MG63 (cell line): ENCODE measurements around the gene IGDCC3. TPM values are rescaled to one million over a fixed set of nuclear protein-coding genes. Genes with fewer than 3 reads are reported as not detected.

Experiments used
- DNase-seq: peaks from one replicate; pipeline ENCODE4 v3.0.0-alpha.2; 2020
- H3K27me3 ChIP-seq: fragments of 250-450 bp; sonication (Bioruptor Pico); 2 replicates; pipeline ENCODE4 v1.5.1; 2020; ENCODE audit warnings: mild to moderate bottlenecking, moderate library complexity
- H3K36me3 ChIP-seq: fragments of 250-450 bp; sonication (Bioruptor Pico); 2 replicates; pipeline ENCODE4 v1.5.1; 2020; ENCODE audit warnings: mild to moderate bottlenecking, moderate library complexity
- H3K4me3 ChIP-seq: fragments of 250-450 bp; sonication (Bioruptor Pico); 2 replicates; pipeline ENCODE4 v1.5.1; 2020; ENCODE audit warnings: mild to moderate bottlenecking, moderate library complexity
- H3K9me3 ChIP-seq: fragments of 250-450 bp; sonication (Bioruptor Pico); 2 replicates; pipeline ENCODE4 v1.5.1; 2020; ENCODE audit warnings: mild to moderate bottlenecking, moderate library complexity
- total RNA-seq: library from RNA; depleted of rRNA; stranded (reverse); fragments of >200 nt; shearing (Covaris generic); gene quantifications from 2 replicates; pipeline ENCODE4 v1.2.3, GENCODE V29; 2014; ENCODE audit warnings: low replicate concordance

The IGDCC3 gene
- total RNA-seq, 1 experiment from 2014 or later: not detected

DNA sequence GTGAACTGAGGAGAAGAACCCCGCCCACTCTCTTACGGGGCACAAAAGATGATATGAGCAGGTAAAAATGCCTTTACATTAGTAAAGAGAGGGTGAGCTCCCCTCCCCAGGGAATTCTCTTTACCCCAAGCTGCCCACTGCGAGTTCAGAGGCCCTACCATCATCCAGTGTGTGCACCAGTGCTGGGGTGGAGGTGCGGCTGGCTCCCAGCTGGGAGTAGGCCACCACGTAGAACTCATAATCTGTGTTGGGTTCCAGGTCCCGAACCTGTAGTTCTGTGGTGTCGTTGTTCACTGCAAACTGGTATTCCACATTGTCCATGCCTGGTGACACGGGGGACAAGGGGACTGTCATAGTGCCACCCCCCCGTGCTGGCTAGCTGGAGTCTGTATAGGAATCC is 17.1 kb upstream of the IGDCC3 start:
- no peak overlapping the region for H3K4me3 ChIP-seq
- DNase-seq: no peak
- H3K9me3 ChIP-seq: no peaks in the 10 kb centered on the region
- no peaks in the 10 kb centered on the region for H3K36me3 ChIP-seq
- H3K27me3 ChIP-seq: no peaks in the 10 kb centered on the region

DNA sequence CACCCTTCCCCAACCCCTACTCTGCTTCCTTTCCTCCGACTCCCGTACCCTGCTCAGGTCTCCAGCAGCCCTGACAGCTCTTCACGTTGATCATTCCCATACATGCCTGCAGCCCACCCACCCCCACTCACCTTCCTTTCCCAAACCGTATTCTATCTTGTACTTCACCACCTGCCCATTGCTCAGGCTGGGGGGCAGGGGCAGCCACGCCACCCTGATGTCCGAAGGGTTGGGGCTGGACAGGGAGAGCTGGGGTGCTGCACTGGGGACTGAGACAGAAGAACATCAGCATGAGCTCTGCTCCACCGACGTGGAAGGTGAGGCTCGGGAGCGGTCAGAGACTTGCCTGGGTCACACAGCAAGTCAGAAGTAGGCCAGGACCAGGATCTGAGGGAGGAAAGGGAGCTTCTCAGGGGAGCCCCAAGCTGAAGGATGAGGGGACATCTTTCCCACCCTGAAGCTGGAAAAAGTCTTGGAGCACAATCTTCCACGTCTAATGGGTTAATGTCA is 16.5 kb upstream of the IGDCC3 start:
- no peaks in the 10 kb centered on the region for H3K27me3 ChIP-seq
- no peaks in the 10 kb centered on the region for H3K9me3 ChIP-seq
- H3K36me3 ChIP-seq: no peaks in the 10 kb centered on the region
- no peak overlapping the region for H3K4me3 ChIP-seq
- no peak for DNase-seq

DNA sequence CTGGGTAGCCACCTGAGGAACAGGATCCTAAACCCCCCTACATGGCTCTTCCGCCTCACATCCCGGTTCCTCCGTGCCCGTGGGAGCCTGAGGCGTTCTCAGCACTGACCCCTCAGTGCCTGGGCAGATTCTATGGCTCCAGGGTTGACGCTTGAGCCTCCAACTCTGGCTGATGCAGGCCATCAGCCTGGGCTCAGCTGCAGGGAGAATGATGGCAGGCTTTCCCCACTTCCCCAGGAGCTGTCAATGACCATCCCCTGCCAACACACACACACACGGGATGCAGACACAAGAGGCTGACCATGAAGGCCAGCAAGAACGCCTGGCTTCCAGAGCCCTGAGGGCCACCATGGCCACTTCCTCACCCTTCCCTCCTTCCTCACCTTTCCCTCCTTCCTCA is 15.8 kb upstream of the IGDCC3 start:
- no peaks in the 10 kb centered on the region for H3K36me3 ChIP-seq

DNA sequence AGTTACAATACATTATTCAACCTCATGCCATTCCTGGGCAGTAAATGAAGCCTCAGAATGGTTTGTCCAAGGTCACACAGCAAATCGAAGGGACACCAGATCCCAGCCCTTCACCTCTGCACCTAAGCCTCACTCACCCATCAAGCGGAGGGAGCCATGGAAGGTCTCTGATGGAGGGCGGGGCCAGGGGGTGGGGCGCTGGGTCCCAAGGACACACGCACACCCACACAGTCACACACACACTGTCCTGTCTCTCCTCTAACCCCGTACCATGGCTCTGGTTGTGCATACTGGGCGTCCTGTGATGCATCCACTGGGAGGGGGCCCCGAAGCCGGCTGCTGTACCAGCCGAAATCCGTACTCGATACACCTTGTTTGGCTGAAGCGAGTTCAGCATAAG is 15.3 kb upstream of the IGDCC3 start:
- Histone ChIP-seq H3K4me3 (no peak overlapping the region), H3K36me3 (no peaks in the 10 kb centered on the region), H3K27me3 (no peaks in the 10 kb centered on the region), H3K9me3 (no peaks in the 10 kb centered on the region)
- no peak for DNase-seq

More for the DNA sequence above, 15.8 kb upstream of the IGDCC3 start:
- no peak for DNase-seq
- H3K9me3 ChIP-seq: no peaks in the 10 kb centered on the region
- H3K4me3 ChIP-seq: no peak overlapping the region
- no peaks in the 10 kb centered on the region for H3K27me3 ChIP-seq

DNA sequence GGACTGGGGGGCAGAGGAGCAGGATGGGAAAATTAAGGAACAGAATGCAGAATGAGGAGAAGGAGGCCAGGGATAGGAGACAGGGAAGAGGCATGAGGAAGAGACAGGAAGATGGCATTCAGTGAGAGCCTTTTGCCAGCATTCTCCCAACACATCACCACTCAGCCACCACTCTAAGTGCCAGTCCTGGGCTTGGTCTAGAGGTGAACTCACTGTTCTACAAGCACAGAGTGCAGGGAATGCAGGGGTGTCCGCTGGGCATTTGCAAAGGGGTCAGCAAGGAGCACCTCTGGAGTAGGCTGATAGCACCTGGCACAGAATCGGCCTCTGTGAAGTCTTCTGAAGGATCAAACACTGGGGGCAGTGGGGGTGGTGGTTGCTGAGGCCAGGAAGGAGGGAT is 14.6 kb upstream of the IGDCC3 start:
- Histone ChIP-seq H3K27me3 (no peaks in the 10 kb centered on the region), H3K9me3 (no peaks in the 10 kb centered on the region), H3K4me3 (no peak overlapping the region), H3K36me3 (no peaks in the 10 kb centered on the region)
- DNase-seq: no peak

DNA sequence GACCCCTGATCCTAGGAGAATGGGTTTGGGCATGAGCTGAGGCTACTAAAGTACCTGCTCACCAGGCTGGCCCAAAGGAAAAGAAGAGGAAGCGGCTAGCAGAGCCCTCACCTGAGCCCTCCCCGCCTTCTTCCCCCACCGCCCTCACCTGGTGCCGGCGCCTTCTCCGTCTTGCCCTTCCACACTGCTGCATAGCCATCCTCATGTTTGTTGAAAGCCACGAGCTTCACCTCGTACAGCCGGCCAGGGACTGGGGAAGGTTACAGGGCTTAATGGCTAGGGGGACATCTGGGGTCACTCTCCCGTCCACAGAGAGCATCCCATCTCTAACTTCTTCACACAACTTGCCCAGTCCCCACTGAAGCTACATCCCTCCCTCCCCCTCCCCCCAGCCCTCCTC is 13.9 kb upstream of the IGDCC3 start:
- DNase-seq: no peak
- H3K27me3 ChIP-seq: no peaks in the 10 kb centered on the region
- H3K9me3 ChIP-seq: no peaks in the 10 kb centered on the region
- no peaks in the 10 kb centered on the region for H3K36me3 ChIP-seq
- H3K4me3 ChIP-seq: no peak overlapping the region

DNA sequence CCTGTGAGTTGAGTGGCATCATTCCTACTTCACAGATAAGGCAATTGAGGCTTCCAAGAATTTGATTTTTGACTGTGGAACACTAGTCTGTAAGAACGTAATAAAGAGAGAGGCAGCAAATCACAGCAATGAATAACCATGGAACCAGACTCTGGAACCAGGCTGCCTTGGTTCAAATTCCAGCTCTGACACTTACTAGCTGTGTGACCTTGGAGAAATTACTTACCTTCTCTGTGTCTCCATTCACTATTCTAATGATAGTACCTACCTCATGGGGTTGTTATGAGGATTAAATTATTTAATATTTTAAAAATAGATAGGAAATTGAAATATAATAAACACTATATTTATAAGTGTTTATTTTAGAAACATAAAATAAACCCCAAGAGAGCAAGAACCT is 12.6 kb upstream of the IGDCC3 start:
- Histone ChIP-seq H3K27me3 (no peaks in the 10 kb centered on the region), H3K4me3 (no peak overlapping the region), H3K9me3 (no peaks in the 10 kb centered on the region), H3K36me3 (no peaks in the 10 kb centered on the region)
- DNase-seq: no peak

DNA sequence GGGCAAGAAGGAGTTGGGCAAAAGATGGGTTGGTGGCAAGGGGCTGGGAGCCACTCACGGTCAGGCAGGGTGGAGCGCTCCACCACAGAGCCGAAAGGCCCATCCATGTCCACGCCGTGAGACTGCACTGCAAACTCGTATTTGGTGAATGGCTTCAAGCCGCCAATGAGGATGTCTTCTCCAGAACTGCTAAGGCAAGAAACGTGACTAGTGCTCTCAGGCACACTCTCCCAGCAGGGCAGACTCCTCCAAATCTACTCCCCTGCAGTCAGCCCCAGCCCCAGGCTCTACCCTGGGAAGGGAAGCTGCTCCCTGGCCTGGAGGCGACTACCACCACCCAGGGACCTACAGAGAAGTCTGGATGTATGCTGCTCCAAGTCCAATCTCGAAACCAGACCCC is 11.4 kb upstream of the IGDCC3 start:
- H3K4me3 ChIP-seq: no peak overlapping the region
- H3K9me3 ChIP-seq: no peaks in the 10 kb centered on the region
- no peaks in the 10 kb centered on the region for H3K27me3 ChIP-seq
- no peak for DNase-seq
- H3K36me3 ChIP-seq: no peaks in the 10 kb centered on the region

DNA sequence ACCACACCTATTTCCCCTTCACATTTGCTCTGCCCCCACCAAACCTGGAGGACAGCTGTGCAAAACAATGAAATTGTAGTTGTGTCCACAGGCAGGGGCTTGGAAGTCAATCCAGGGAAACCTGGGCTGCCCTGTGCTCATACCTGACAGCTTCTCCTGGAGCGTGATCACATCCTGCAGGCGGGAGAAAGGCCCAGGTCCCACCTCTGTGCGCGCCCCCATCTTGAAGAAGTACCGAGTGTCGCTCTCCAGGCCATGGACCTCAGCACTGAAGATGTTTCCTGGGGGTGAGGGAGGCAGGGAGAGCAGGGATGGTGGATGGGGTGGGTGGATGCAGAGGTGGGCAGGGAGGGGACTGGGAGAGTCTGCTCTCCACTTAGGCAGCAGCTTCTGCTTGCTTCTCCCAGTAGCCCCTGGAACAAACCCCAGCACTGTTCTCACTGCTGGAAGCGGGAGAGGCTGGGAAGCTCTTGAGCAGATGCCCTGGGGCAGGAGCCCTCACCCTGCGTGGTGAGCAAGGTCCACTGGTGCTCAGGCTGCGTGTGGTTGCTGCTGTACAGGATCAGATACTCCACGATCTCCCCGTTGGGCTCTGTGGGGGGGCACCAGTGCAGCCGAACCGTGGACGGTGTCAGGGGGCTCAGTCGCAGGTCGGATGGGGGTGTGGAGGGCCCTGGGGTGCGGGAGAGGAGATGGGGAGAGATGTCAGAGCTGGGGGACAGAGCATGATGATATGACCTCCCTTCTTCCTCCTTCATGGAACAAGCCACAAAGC is 10.7 kb upstream of the IGDCC3 start:
- no peaks in the 10 kb centered on the region for H3K9me3 ChIP-seq
- no peaks in the 10 kb centered on the region for H3K27me3 ChIP-seq
- no peak overlapping the region for H3K4me3 ChIP-seq
- DNase-seq: no peak
- H3K36me3 ChIP-seq: no peaks in the 10 kb centered on the region

DNA sequence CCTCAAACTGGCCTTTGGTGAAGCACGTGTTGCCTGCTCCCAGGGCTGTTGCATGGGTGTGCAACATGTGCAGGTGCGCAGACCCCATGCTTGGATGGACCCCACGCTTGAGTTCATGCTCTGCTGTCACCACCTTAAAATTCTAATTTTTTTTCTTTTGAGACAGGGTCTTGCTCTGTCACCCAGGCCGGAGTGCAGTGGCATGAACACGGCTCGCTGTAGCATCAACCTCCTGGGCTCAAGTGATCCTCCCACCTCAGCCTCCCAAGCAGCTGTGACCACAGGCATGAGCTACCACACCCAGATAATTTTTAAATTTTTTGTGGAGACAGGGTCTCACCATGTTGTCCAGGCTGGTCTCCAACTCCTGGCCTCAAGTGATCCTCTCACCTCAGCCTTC is 9.1 kb upstream of the IGDCC3 start:
- no peaks in the 10 kb centered on the region for H3K9me3 ChIP-seq
- H3K27me3 ChIP-seq: no peaks in the 10 kb centered on the region
- no peaks in the 10 kb centered on the region for H3K36me3 ChIP-seq
- no peak overlapping the region for H3K4me3 ChIP-seq
- DNase-seq: no peak

DNA sequence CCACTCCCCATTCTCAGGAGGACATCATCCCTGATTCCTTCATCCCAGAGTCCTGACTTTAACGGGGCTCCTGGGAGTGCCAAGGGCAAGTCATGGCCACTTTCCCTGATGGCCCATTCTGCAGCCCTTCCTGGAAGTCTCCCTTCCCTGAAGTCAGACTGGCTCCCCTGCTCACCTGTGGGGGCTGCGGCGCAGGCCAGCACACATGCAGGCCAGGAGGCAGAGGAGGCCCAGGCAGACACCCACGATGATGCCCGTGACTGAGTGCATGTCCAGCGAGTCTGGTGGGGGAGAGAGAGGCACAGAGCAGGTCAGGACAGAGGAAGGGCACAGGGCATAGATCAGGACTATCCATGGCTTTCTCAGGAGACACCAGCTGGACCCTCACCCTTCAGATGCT is 8.6 kb upstream of the IGDCC3 start:
- DNase-seq: no peak
- H3K36me3 ChIP-seq: no peaks in the 10 kb centered on the region
- no peaks in the 10 kb centered on the region for H3K9me3 ChIP-seq
- H3K4me3 ChIP-seq: no peak overlapping the region
- no peaks in the 10 kb centered on the region for H3K27me3 ChIP-seq

DNA sequence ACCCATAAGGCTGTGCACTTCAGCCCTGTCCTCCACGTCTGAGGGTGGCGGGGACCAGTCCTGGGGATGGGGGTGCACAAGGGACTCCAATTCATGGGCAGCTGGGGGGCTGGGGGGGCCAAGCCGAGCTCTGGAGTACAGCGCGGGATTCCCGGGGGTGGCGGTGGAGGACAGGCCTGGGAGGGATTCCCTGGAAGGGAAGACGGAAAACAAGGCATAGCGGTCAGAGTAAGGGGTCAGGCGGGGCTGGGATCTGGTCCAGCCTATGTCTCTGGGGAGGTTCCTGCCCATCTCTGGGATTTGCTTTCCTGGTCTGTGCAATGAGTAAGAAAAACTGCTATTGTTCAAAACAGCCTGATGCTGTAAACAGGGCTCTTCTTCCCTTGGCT is 8.1 kb upstream of the IGDCC3 start:
- Histone ChIP-seq H3K27me3 (no peaks in the 10 kb centered on the region), H3K4me3 (no peak overlapping the region), H3K9me3 (no peaks in the 10 kb centered on the region), H3K36me3 (no peaks in the 10 kb centered on the region)
- no peak for DNase-seq

DNA sequence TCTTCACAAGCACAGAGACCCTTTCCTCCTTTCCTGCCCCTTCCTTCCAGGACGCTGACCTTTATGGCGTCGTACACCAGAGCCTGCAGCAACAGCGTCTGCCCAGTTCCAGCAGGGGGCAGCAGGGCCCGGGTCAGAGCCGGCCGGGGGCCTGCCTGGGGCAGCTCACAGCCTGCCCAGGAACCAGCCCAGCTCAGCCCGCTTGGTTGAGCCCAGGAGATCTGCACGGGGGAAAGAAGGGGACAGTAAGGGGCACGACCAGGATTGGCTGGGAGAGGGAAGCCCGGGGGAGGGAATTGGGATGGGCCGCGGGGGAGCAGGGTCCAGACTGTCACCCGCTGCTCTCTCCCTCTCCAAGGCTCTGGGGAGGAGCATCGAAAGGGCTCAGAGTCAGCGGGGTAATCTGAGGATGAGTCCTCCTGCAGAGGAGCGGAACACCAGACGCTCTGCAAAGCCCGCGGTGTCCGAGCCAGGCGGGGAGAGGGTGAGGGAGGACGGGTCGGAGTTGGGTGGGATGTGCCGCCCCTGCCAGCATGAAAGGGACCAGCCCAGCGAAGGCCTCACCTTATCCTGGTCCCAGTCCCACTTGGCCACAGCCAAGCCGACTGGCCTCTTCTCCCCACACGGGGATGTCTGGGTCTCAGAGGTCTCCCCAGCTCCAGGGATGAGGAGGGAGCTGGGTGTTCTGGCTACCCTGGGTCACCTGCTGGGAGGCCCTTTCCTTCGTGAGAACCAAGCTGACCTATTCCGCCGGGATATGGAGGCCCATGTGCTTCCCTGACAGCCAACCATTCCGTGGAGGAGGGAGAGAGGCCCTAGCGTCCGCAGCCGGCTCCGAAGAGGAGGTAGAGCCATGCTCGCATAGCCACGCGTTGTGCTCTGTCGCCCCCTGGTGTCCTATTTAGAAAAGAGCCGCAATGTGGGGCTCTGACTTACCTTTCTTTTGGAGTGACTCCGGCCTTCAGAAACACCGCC is 7.4 kb upstream of the IGDCC3 start:
- no peaks in the 10 kb centered on the region for H3K9me3 ChIP-seq
- no peaks in the 10 kb centered on the region for H3K27me3 ChIP-seq
- H3K36me3 ChIP-seq: no peaks in the 10 kb centered on the region
- H3K4me3 ChIP-seq: no peak overlapping the region
- DNase-seq: peak; percentile 70

DNA sequence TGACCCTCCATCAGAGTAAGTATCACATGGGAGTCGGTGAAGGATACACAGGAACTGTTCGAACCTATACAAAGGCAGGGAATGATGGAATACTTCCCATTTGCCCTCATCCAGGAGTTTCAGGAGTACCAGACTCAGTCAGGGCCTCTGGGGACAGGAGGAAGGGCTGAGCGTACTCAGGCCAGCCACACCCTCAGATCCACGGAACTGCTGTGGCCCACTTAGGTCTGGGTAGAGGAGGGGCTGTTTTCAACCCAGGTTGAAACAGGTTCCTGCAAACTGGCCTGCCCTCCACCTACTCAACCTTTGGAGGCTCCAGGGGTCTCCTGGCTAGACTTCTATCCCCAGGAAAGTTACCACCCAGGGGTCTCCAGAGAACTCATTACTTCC is 6.7 kb upstream of the IGDCC3 start:
- Histone ChIP-seq H3K4me3 (no peak overlapping the region), H3K36me3 (no peaks in the 10 kb centered on the region), H3K27me3 (no peaks in the 10 kb centered on the region), H3K9me3 (no peaks in the 10 kb centered on the region)
- DNase-seq: no peak

DNA sequence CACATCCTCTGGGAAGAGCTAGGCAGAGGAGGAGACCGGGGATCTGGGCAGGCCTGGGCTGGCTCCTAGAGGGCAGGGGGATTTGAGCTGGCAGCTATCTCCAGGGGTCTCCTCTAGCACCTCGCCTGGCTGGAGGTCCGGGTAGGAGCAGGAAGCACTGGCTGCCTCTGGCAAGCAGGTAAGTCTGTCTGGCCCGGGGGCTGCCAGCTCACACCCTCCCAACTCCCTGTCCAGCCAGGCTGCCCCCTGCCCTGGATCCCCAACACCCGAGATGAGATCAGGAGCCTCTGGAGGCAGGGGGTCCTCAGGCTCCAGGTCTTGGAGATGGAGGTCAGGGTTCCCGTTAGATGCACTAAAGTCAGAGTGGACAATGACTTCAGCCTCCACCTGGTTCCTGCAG is 6.2 kb upstream of the IGDCC3 start:
- Histone ChIP-seq H3K4me3 (no peak overlapping the region), H3K9me3 (no peaks in the 10 kb centered on the region), H3K36me3 (no peaks in the 10 kb centered on the region), H3K27me3 (peaks cover under 1% of the 10 kb centered on the region; the same call in 1 of the 2 replicates)
- no peak for DNase-seq

DNA sequence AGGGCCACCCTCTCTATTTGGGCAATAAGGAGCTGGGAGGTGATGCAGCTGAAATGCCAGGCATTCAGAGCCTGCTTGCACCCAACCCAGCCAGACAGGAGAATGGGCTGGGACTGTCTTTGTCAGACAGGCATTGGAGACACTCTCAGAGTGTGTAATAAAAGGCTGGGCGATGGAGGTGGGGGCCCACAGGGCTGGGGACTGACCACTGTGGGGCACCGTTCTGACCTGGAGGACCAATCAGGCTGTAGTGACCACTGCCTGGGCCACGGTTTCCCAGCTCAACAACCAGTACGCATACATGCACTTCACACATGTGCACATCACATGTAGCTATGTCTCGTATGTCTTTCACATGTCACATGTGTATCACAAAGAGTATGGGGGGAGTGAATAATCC is 5.7 kb upstream of the IGDCC3 start:
- Histone ChIP-seq H3K4me3 (no peak overlapping the region), H3K36me3 (no peaks in the 10 kb centered on the region), H3K9me3 (no peaks in the 10 kb centered on the region), H3K27me3 (peaks cover 6% of the 10 kb centered on the region)
- no peak for DNase-seq

DNA sequence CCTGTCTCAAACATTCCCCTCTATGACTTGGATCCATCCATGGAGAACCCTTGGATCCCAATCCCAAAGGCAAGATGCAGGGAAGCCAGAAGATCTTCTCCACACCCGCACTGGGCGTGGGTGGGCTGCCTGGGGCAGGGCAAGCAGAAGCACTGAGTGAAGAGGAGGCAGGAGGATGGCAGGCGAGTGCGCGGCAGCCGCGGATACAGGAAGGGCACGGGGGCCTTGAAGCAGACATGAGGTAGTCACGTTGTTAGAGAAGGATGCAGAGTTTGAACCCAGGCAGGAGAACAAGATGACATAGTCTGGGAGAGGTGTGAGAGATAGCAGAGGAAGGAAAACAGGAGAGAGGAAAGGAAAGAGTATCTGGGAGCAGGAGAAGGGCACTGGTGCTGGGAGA is 5.1 kb upstream of the IGDCC3 start:
- Histone ChIP-seq H3K9me3 (no peaks in the 10 kb centered on the region), H3K27me3 (peaks cover 11% of the 10 kb centered on the region), H3K36me3 (no peaks in the 10 kb centered on the region), H3K4me3 (no peak overlapping the region)
- DNase-seq: no peak

DNA sequence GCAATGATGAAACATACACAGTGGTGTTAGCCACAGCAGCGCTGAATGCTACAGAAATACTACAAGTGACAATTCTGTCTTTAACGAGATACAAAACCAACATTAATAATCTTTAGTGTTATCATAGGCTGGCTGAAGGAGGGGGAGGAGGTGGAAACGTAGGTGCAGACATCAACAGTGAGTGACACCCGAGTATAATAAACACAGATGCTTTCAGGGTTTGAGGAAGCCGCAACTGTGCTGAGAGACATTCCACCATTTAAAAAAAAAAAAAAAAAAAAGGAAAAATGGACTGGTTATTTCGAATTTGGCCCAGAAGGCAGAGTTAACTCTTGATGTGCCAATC is 4.3 kb upstream of the IGDCC3 start:
- H3K27me3 ChIP-seq: peaks cover 15% of the 10 kb centered on the region
- no peak for DNase-seq
- no peaks in the 10 kb centered on the region for H3K9me3 ChIP-seq
- H3K4me3 ChIP-seq: no peak overlapping the region
- H3K36me3 ChIP-seq: no peaks in the 10 kb centered on the region
